NCI-H748 treated with DMSO at 0.1 percent for 48 hours (cell line): ENCODE data around the gene RGS4.

Experiments used
- DNase-seq: peaks from one replicate; lab custom pipeline; 2025; lab: John Stamatoyannopoulos, UW

The RGS4 gene

GRCh38 chr1:163102590-163102989, 33.4 kb downstream of the RGS4 start:
- DNase-seq = no peak

DNA sequence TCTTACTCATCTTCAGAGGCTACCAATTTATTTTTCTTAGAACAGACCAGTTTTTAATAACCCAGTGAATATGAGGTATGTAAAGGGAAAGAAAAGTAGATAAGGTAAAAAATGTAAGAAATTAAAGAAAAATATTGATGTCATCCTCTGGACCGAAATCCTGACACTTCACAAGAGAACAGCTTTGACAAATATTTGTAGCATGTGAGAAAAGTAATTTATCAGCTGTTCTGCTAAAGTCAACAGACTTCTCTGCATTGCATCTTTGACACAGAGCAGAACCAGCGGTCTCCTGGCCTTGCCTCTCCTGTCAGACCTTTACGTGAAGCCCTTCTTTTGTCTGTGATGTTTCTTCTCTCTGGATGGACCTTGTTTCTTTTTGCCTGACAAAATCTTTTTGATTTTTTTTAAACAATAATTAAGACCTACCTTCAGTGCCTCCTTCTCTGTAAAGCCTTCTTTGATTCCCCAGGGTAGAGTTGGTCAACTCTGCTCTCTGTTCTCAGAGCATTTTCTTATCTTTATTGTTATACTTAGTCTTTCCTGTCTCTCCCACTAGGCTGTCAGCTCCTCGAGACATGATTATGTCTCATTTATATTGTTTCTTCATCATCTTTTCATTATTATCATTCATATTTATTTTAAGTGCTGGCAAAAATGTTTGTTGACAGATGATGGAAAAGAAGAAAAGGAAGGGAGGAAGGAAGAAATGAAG, 35.4 kb downstream of the RGS4 start:
- no peak for DNase-seq

GRCh38 chr1:163106364-163106987, 37.3 kb downstream of the RGS4 start:
- no peak for DNase-seq

DNA sequence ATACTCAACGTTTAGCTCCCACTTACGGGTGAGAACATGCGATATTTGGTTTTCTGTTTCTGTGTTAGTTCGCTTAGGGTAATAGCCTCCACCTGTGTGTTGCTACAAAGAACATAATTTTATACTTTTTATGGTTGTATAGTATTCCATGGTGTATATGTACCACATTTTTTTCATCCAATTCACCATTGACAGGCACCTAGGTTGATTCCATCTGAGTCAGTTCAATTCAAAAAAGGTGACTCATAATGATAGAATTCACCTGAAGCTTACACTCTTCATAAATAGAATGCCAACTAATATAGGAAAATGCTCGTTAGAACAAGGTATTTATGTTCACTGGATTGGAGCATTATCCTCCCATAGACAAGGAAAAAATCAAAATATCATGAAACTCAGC, 38.5 kb downstream of the RGS4 start:
- no peak for DNase-seq

GRCh38 chr1:163115887-163116286, 46.7 kb downstream of the RGS4 start:
- no peak for DNase-seq

DNA sequence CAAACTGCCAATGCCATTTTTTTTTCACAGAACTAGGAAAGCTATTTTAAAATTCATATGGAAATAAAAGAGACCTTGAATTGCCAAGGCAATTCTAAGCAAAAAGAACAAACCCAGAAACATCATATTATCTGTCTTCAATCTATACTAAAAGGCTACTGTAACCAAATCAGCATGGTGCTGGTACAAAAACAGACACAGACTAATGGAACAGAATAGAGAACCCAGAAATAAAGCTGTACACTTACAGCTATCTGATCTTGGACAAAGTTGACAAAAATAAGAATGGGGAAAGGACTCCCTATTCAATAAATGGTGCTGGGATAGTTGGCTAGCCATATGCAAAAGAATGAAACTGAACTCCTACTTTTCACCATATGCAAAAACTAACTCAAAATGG, 50.5 kb downstream of the RGS4 start:
- no peak for DNase-seq

DNA sequence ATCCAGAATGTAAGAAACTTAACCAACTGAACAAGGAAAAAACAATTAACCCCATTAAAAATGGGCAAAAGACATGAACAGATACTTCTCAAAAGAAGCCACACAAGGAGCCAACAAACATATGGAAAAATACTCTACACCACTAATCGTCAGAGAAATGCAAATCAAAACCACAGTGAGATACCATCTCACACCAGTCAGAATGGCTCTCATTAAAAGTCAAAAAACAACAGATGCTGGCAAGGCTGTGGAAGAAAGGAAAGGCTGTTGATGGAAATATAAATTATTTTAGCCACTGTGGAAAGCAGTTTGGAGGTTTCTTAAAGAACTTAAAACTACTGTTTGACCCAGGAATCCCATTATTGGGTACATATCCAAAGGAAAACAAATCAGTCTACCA, 51.2 kb downstream of the RGS4 start:
- DNase-seq = no peak

- no peak for DNase-seq
Measured at GRCh38 chr1:163124812-163125211, 55.7 kb downstream of the RGS4 start.
